HCT116 (cell line): Measurements from ENCODE around the gene HYAL4. TPM values are rescaled to one million over a fixed set of nuclear protein-coding genes. Genes with fewer than 3 reads are reported as not detected.

Experiments used
- ATAC-seq: fragments of 200-7000 bp; cut with Tn5 transposase; 2 replicates; pipeline ENCODE4 v1.9.1; 2020; ENCODE audit warnings: mild to moderate bottlenecking, moderate library complexity
- BruUV-seq: library from RNA; stranded (reverse); fragments of 400-500 nt; replicated peaks from 2 replicates; lab custom pipeline; 2021; lab: Mats Ljungman, UMichigan
- CTCF ChIA-PET: fragments of 300-600 bp; sonication (Branson Sonifier 250); formaldehyde crosslinking; loops from one replicate; lab custom pipeline; 2021; ENCODE audit warnings: antibody characterized with exemption; lab: Charles Lee
- POLR2A ChIA-PET: fragments of 300-600, 350-600 bp; sonication (Branson Sonifier 250); formaldehyde crosslinking; loops from one replicate; lab custom pipeline; 2021; ENCODE audit warnings: antibody characterized with exemption; lab: Charles Lee
- RAD21 ChIA-PET, 2 experiments: fragments of 300-600 bp; sonication (Branson Sonifier 250); formaldehyde crosslinking; loops; one replicate each; lab custom pipeline; 2023; ENCODE audit warnings: low total read pairs in 2 of 2; ENCODE audit not compliant: uncharacterized antibody in 2 of 2, unreplicated experiment in 2 of 2, low non-redundant PET in 1 of 2; lab: Charles Lee
- DNase-seq: peaks from one replicate; pipeline ENCODE4 v3.0.0-alpha.2; 2010; ENCODE audit warnings: low read depth, low spot score
- H2AFZ ChIP-seq: fragments of 200-600 bp; shearing (Covaris generic), sonication (generic); 2 replicates; pipeline ENCODE4 v1.6.1; 2017; ENCODE audit warnings: low read depth, mixed run types, mixed read lengths, antibody characterized with exemption, low read length; ENCODE audit not compliant: poor library complexity, severe bottlenecking
- H3K27ac ChIP-seq: 2 replicates; pipeline ENCODE4 v1.5.1; 2012; ENCODE audit warnings: low read depth, low read length
- H3K27me3 ChIP-seq: fragments of 200-600 bp; sonication (generic); 2 replicates; pipeline ENCODE4 v1.6.1; 2016; ENCODE audit warnings: mixed run types, low read length, mixed read lengths; ENCODE audit not compliant: insufficient read depth
- H3K36me3 ChIP-seq, 2 experiments: fragments of 200-500 bp in 1 of 2; fragments of 200-600 bp in 1 of 2; sonication (Bioruptor generic) in 1 of 2; sonication (generic) in 1 of 2; 2 replicates each; pipeline versions ENCODE4 v1.5.1 to v1.6.1; 2014 to 2016; ENCODE audit warnings: low read length in 2 of 2, inconsistent platforms in 1 of 2, mixed read lengths in 1 of 2, mixed run types in 1 of 2; ENCODE audit not compliant: insufficient read depth in 2 of 2, control insufficient read depth in 1 of 2
- H3K4me1 ChIP-seq, 2 experiments: fragments of 200-600 bp in 1 of 2; sonication (generic) in 1 of 2; 2 replicates each; pipeline versions ENCODE4 v1.5.1 to v1.6.1; 2012 to 2017; ENCODE audit warnings: low read length in 2 of 2, inconsistent platforms in 1 of 2, mild to moderate bottlenecking in 1 of 2, mixed read lengths in 1 of 2, mixed run types in 1 of 2, moderate library complexity in 1 of 2; ENCODE audit not compliant: insufficient read depth in 2 of 2, control insufficient read depth in 1 of 2
- H3K4me2 ChIP-seq: fragments of 200-600 bp; sonication (generic); 2 replicates; pipeline ENCODE4 v1.6.1; 2017; ENCODE audit warnings: mixed run types, low read length, mixed read lengths
- H3K4me3 ChIP-seq, 2 experiments: fragments of 200-600 bp in 1 of 2; sonication (generic) in 1 of 2; replicated peaks in 1 of 2; 2 replicates each; pipeline ENCODE4 v1.5.1; 2011 to 2016; ENCODE audit warnings: low read length in 2 of 2, control low read depth in 1 of 2, low read depth in 1 of 2, mild to moderate bottlenecking in 1 of 2, mixed read lengths in 1 of 2, mixed run types in 1 of 2
- H3K79me2 ChIP-seq: fragments of 200-600 bp; sonication (generic); 2 replicates; pipeline ENCODE4 v1.6.1; 2017; ENCODE audit warnings: mild to moderate bottlenecking, mixed run types, low read length, moderate library complexity, mixed read lengths; ENCODE audit not compliant: insufficient read depth
- H3K9ac ChIP-seq: fragments of 200-600 bp; sonication (generic); 2 replicates; pipeline ENCODE4 v1.6.1; 2016; ENCODE audit warnings: low read length, mixed read lengths
- H3K9me2 ChIP-seq: fragments of 200-600 bp; sonication (generic), shearing (Covaris generic); 2 replicates; pipeline ENCODE4 v1.6.1; 2017; ENCODE audit warnings: mixed run types, mild to moderate bottlenecking, moderate library complexity; ENCODE audit not compliant: insufficient read depth
- H3K9me3 ChIP-seq, 2 experiments: fragments of 200-500 bp in 1 of 2; fragments of 200-600 bp in 1 of 2; sonication (Bioruptor generic) in 1 of 2; sonication (generic) in 1 of 2; 2 replicates each; pipeline ENCODE4 v1.6.1; 2014 to 2017; ENCODE audit warnings: low read length in 2 of 2, mixed read lengths in 2 of 2, inconsistent platforms in 1 of 2, low read depth in 1 of 2, mild to moderate bottlenecking in 1 of 2, mixed run types in 1 of 2, moderate library complexity in 1 of 2; ENCODE audit not compliant: control insufficient read depth in 1 of 2, insufficient read depth in 1 of 2
- H4K20me1 ChIP-seq: fragments of 200-600 bp; sonication (generic), shearing (Covaris generic); 2 replicates; pipeline ENCODE4 v1.6.1; 2017; ENCODE audit warnings: mixed run types, mild to moderate bottlenecking, moderate library complexity; ENCODE audit not compliant: insufficient read depth
- CBX3 ChIP-seq: IDR thresholded peaks from 2 replicates; pipeline ENCODE4 v1.6.1; 2012; ENCODE audit warnings: low read depth
- CTCF ChIP-seq, 3 experiments: fragments of 200-600 bp in 1 of 3; sonication (generic) in 1 of 3; IDR thresholded peaks in 2 of 3; conservative IDR thresholded peaks in 1 of 3; 2 replicates each; pipeline ENCODE4 v1.5.1; 2012 to 2017; ENCODE audit warnings: low read depth in 2 of 3, low read length in 2 of 3, antibody characterized with exemption in 1 of 3, borderline replicate concordance in 1 of 3, control low read depth in 1 of 3, mild to moderate bottlenecking in 1 of 3, mixed read lengths in 1 of 3, mixed run types in 1 of 3, moderate library complexity in 1 of 3; ENCODE audit not compliant: insufficient read depth in 1 of 3
- RAD21 ChIP-seq: IDR thresholded peaks from 2 replicates; pipeline ENCODE4 v1.6.1; 2012; ENCODE audit warnings: low read depth, mild to moderate bottlenecking
- YY1 ChIP-seq: IDR thresholded peaks from 2 replicates; pipeline ENCODE4 v1.6.1; 2011; ENCODE audit warnings: low read length, low read depth, moderate library complexity, mild to moderate bottlenecking; ENCODE audit not compliant: insufficient replicate concordance; ENCODE audit errors: extremely low read depth
- intact Hi-C: fragments of 100-400 bp; cut with micrococcal nuclease; formaldehyde crosslinking; loops from 2 replicates; pipeline ENCODE4 v1.10.0; 2022
- total RNA-seq: library from RNA; stranded (reverse); gene quantifications from one replicate; pipeline ENCODE4 v1.2.1, GENCODE V29; 2021; ENCODE audit not compliant: unreplicated experiment
- TF ChIP-seq, protein P1 (sequence below): IDR thresholded peaks from 2 replicates; pipeline ENCODE4 v1.6.1; 2012

The HYAL4 gene
- total RNA-seq, 1 experiment from 2014 or later: not detected

GRCh38 chr7:123865517-123866117 is 20.6 kb downstream of the HYAL4 start:
- no peaks in the 10 kb centered on the region for H3K79me2 ChIP-seq
- no peak overlapping the region for H2AFZ ChIP-seq
- TF ChIP-seq YY1: no peak
- TF ChIP-seq, protein P1, sequence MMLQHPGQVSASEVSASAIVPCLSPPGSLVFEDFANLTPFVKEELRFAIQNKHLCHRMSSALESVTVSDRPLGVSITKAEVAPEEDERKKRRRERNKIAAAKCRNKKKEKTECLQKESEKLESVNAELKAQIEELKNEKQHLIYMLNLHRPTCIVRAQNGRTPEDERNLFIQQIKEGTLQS: no peak
- peak; percentile 69 for TF ChIP-seq RAD21
- peak; percentile 55 to 72 (median 65); a peak in 5 of 6 replicates for TF ChIP-seq CTCF (IDR thresholded peaks at IDR 0.05 in 2 of 3, conservative IDR thresholded peaks at IDR 0.05 in 1 of 3; ENCODE audit: borderline replicate concordance in 1 of 3, insufficient read depth in 1 of 3, low read depth in 2 of 3, low read length in 2 of 3)
- no peaks in the 10 kb centered on the region for H3K9me3 ChIP-seq
- RAD21 ChIA-PET: interaction anchor here in 1 of 2 experiments (0.6 kb wide), 1 partner anchor 72 kb away, joined by 3 read pairs; no protein-coding TSS in a partner anchor
- no peaks in the 10 kb centered on the region for H4K20me1 ChIP-seq
- POLR2A ChIA-PET: interaction anchor here (1.0 kb wide), 1 partner anchor 68 kb away, joined by 3 read pairs; no protein-coding TSS in a partner anchor
- no peaks in the 10 kb centered on the region for H3K4me1 ChIP-seq
- no TSS peak for BruUV-seq
- no peak overlapping the region for H3K4me3 ChIP-seq
- intact Hi-C loops: loop anchor here (1.0 to 2.0 kb wide), 3 partner anchors 67 to 230 kb away; no protein-coding TSS in a partner anchor
- H3K4me2 ChIP-seq: no peak overlapping the region
- no peaks in the 10 kb centered on the region for H3K27me3 ChIP-seq
- H3K9me2 ChIP-seq: no peaks in the 10 kb centered on the region
- ATAC-seq (peak; percentile 98), DNase-seq (peak; percentile 49)
- CTCF ChIA-PET: interaction anchor here (1.0 to 3.1 kb wide), 7 partner anchors 9 to 371 kb away, joined by 4 to 42 read pairs (median 6); no protein-coding TSS in a partner anchor
- no peaks in the 10 kb centered on the region for H3K36me3 ChIP-seq
- H3K9ac ChIP-seq: no peak overlapping the region
- H3K27ac ChIP-seq: no peak overlapping the region

- Histone ChIP-seq H3K9ac (no peak overlapping the region), H3K4me1 (no peaks in the 10 kb centered on the region), H3K4me2 (no peak overlapping the region), H4K20me1 (no peaks in the 10 kb centered on the region), H2AFZ (no peak overlapping the region), H3K9me3 (no peaks in the 10 kb centered on the region), H3K27ac (no peak overlapping the region), H3K36me3 (no peaks in the 10 kb centered on the region), H3K4me3 (no peak overlapping the region), H3K27me3 (no peaks in the 10 kb centered on the region), H3K9me2 (no peaks in the 10 kb centered on the region), H3K79me2 (no peaks in the 10 kb centered on the region)
- DNase-seq (no peak), ATAC-seq (no peak)
- TF ChIP-seq CBX3: no peak
- intact Hi-C loops: no loop called here
- RAD21 ChIA-PET: no interaction called here
- BruUV-seq: no TSS peak
- POLR2A ChIA-PET: no interaction called here
- CTCF ChIA-PET: interaction anchor here (0.7 kb wide), 1 partner anchor 182 kb away, joined by 3 read pairs; no protein-coding TSS in a partner anchor
These were observed 22.3 kb downstream of the HYAL4 start for GRCh38 chr7:123867225-123867624.
